GM19238 (cell line): ENCODE results near the gene MGAT1.
"Not testable (repeated sequence)": the region's sequence is repeated elsewhere in the genome, so short reads cannot be mapped to it uniquely, and the experiment has no call there.

Experiments
- DNase-seq: peaks from one replicate; pipeline ENCODE4 v3.0.0; 2011; ENCODE audit warnings: low spot score; ENCODE audit not compliant: insufficient read length

Gene MGAT1

GRCh38 chr5:180786531-180787398 is 15.8 kb downstream of the MGAT1 start:
- DNase-seq, result no peak

GRCh38 chr5:180785794-180786221 is 16.8 kb downstream of the MGAT1 start:
- no peak for DNase-seq

GRCh38 chr5:180785121-180785781 is 17.4 kb downstream of the MGAT1 start:
- no peak for DNase-seq

DNA sequence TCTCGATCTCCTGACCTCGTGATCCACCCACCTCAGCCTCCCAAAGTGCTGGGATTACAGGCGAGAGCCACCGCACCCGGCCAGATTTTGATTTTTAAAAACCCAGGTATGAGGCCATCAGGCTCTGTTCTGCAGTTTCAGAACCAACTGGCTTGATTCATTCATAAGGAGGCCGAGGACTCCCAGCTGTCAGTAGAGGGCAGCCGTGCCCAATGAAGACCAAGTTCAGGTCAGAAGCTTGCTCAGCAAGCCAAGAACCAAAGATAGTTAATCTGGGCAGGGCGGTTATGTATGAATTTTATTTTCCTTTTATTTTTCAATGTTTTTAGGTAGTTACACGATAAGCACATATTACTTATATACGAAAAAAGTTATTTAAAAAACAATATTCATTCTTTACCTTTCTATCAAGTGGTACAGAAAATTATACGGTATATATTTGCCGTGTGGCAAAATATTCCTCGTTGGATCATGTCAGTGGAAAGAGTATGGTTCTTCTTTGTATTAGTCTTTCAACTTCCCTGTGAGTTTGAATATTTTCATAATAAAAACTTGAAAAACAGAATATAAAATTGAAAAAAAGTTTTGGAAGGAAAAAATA is 18.0 kb downstream of the MGAT1 start:
- peak; percentile 62 for DNase-seq

DNA sequence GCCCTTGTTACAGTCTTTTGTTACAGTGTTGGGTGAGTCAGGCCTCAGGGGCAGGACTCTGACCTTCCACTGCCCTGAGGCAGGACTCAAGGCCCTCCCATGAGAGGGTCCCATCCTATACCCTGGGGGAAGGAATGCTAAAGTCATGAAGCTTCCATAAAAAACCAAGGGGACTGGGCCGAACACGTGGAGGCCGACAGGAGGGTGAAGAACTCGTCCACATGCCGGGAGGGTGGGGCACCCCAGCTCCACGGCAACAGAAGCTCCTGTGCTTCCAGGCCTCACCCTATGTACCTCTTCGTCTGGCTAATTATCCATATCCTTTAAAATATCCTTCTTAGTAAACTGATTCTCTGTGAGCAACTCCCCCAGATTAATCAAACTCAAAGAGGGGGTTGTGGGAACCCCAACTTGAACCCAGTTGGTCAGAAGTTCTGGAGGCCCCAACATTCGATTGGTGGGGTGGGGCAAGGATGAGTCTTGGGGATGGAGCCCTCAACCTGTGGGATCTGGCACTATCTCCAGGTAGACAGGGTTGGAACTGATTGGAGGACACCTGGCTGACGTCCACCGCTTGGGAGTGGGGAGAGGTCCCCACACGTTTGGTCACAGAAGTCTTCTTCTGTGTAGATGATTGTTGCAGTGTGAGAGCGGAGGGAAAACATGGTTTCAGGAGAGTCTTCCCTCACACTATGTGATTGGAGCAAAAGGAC is 19.1 kb downstream of the MGAT1 start:
- DNase-seq, result no peak

DNA sequence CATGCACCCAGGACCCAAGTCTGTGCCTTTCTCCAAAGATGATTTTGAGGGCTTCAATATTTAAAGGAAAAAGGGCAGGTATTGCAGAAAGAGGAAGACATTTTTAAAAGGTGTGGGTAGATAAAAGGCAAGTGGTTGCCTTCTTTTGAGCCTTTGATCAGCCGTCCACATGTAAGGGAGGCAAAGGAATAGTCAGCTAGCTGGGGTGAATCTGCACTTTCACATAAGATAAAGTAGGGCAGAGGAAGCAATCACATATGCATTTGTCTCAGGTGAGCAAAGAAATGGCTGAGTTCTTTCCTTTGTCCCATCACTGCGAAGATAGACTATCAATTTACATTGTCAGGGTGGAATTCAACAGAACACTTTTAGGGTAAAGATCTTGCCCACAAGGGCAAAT is 19.9 kb downstream of the MGAT1 start:
- no peak for DNase-seq

GRCh38 chr5:180781900-180782326 is 20.7 kb downstream of the MGAT1 start:
- DNase-seq, result not testable (repeated sequence)

DNA sequence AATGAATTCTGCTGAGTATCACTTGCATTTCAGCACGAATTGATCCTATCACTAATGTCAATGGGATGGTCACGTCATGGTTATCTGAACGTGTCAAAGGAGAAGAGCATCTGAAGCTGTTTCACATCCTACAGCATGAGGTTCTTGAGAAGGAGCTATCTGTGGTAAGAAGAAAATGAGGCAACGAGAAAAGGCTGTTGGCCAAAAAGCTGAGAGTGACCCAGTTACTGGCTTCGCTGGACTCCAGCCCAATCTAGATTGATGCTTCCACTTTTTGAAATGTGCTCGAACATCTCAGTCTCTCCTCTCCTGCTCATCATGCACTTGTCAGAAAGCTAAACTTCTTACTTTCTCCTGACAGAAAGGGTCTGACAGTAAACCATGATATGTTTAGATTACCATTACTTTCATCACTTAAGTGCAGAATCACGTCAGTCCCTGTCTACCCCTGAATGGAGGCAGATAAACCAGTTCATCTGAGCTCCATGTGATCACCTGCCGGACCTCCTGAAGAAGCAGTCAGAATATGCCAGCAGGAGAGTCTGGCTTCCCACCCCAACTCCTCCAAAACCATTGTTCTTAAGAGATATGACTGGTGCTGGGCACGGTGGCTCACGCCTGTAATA is 22.5 kb downstream of the MGAT1 start:
- no peak for DNase-seq

GRCh38 chr5:180777475-180777874 is 25.1 kb downstream of the MGAT1 start:
- no peak for DNase-seq

GRCh38 chr5:180776376-180776775 is 26.2 kb downstream of the MGAT1 start:
- DNase-seq, result no peak

DNA sequence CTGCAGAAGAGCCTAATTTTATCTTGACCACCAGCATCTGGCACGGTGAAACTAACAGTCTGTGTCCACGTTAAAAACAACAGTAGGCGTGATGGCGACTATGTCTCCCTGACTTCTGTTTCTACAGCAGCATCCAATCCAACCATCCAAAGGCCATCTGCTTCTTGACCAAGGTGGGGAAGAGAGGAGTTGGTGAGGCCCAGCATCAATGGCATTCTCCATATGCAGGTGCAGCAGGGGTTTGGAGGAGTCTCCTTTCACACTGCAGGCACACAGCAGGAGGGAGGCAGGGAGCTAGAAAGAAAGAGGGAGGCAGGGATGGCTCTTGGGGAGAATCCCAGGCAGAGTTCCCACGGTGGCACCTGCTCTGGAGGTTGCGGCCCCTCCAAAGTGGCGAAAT is 27.0 kb downstream of the MGAT1 start:
- DNase-seq, result no peak

- no peak for DNase-seq
These were observed 30.8 kb downstream of the MGAT1 start for GRCh38 chr5:180771839-180772238.

DNA sequence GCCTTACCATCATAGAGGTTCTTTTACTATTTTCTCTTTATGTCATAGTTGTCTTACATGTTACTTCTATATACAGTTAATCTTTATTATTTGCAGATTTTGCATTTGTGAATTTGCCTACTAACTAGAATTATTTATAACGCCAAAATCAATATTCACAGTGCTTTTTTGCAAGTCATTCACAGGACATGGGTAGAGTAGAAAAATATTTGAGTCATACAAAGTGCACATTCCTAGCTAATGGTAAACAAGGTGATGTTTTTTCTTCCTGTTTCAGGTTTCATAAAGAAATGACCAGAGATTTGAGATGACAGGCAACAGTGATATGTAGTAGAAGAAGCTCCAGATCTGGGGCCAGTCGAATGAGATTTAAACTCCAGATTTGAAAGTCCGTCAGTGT is 32.8 kb downstream of the MGAT1 start:
- DNase-seq, result no peak

- DNase-seq, result no peak
These were observed 47.0 kb downstream of the MGAT1 start for GRCh38 chr5:180755601-180756000.

DNA sequence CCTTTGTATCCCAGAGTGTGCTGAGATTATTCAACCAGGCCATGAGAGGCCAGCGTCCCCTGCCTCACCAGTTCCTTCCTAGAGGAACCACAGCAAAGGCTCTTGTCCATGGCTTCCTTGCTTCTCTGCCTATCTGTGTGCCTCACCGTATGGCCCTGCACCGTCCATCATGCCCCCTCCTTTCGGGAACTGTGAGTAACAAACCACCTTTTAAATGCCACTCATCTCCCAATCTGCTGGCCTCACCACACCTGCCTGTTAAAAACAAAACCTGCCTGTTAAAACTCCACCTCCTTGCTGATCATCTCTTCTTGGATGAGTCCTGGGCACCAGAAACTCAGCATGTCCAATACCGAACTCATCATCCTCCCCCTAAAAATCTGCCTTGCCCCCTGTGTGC is 58.4 kb downstream of the MGAT1 start:
- no peak for DNase-seq

- no peak for DNase-seq
These were observed 59.9 kb downstream of the MGAT1 start for GRCh38 chr5:180742727-180743126.

- DNase-seq, result not testable (repeated sequence)
These were observed 61.7 kb downstream of the MGAT1 start for GRCh38 chr5:180740953-180741352.

- no peak for DNase-seq
These were observed 62.6 kb downstream of the MGAT1 start, which contains the start of gene OR2Y1 for GRCh38 chr5:180739958-180740357. TSS of gene OR2Y1 (minus strand) at chr5:180740058. CDS start at chr5:180740058, 0 bp downstream.

DNA sequence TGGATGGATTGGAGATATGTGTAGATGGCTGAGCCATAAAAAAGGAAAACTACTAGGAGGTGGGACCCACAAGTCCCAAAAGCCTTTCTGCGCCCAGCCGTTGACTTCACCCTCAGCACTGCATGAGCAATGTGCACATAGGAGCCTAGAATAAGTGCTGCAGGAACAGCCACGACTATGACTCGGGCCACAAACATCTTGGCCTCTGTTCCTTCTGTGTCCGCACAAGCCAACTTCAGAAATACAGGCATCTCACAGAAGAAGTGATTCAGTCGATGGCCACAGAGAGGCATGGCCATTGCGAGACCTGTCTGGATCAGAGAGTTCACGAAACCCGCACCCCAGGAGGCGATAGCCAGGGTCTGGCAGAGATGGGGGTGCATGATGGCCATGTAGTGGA is 63.3 kb downstream of the MGAT1 start:
- no peak for DNase-seq

DNA sequence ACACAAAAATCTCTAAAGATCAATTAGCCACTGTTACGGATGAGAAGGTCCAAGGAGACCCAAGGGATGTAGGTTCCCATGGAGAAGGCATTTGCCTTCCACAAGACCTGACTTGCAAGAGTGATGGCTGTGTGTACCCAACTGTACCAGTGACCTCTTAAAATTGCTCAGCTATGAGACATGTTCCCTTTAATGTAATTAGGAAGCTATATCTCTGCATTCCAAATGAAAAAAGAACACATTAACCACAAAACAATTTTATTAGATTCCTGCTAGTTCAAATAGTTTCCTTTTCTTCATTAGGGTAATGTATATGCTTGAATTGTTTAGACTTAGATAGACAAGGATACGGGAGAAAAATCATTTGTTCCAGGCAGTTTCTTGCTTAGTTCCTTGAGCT is 66.1 kb downstream of the MGAT1 start:
- no peak for DNase-seq
